Ureter (tissue), 1 donor: Measurements from ENCODE around the gene PGC. TPM values are rescaled to one million over a fixed set of nuclear protein-coding genes. Genes with fewer than 3 reads are reported as not detected.
"Not testable (repeated sequence)": the region's sequence is repeated elsewhere in the genome, so short reads cannot be mapped to it uniquely, and the experiment has no call there.

Source experiments
- DNase-seq: peaks from one replicate; pipeline ENCODE4 v3.0.0-alpha.2; 2020; ENCODE audit warnings: low spot score
- total RNA-seq: library from RNA; stranded (reverse); gene quantifications from one replicate; pipeline ENCODE4 v1.2.4, GENCODE V29; 2023
- donor health status: DM: yes; HTN: yes; CAD: no.

The PGC gene
- total RNA-seq, 1 donor from 2014 or later = not detected

GRCh38 chr6:41775293-41775882 is 28.2 kb upstream of the PGC start:
- DNase-seq = no peak

GRCh38 chr6:41774841-41775240 is 27.6 kb upstream of the PGC start:
- no peak for DNase-seq

- no peak for DNase-seq
Measured at GRCh38 chr6:41771058-41771983, 24.1 kb upstream of the PGC start.

GRCh38 chr6:41770381-41771057 is 23.3 kb upstream of the PGC start:
- DNase-seq = no peak

GRCh38 chr6:41769376-41769775 is 22.2 kb upstream of the PGC start:
- DNase-seq = no peak

GRCh38 chr6:41768545-41769308 is 21.5 kb upstream of the PGC start:
- DNase-seq = peak; percentile 60

- peak; percentile 87 for DNase-seq
Measured at GRCh38 chr6:41767112-41767833, 20.1 kb upstream of the PGC start.

GRCh38 chr6:41766043-41766664 is 19.0 kb upstream of the PGC start:
- DNase-seq = not testable (repeated sequence)

- DNase-seq = no peak
Measured at GRCh38 chr6:41763470-41763869, 16.3 kb upstream of the PGC start.

- no peak for DNase-seq
Measured at GRCh38 chr6:41759905-41760579, 12.8 kb upstream of the PGC start.

GRCh38 chr6:41759106-41759904 is 12.1 kb upstream of the PGC start:
- no peak for DNase-seq

GRCh38 chr6:41758641-41759035 is 11.4 kb upstream of the PGC start:
- no peak for DNase-seq

GRCh38 chr6:41757931-41758640 is 10.9 kb upstream of the PGC start:
- no peak for DNase-seq

GRCh38 chr6:41757271-41757670 is 10.1 kb upstream of the PGC start:
- no peak for DNase-seq

- DNase-seq = no peak
Measured at GRCh38 chr6:41756354-41756753, 9.2 kb upstream of the PGC start.

GRCh38 chr6:41755895-41756294 is 8.7 kb upstream of the PGC start:
- DNase-seq = no peak

GRCh38 chr6:41750374-41750773 is 3.2 kb upstream of the PGC start:
- no peak for DNase-seq

GRCh38 chr6:41748542-41748941 is 1.3 kb upstream of the PGC start:
- DNase-seq = no peak

- DNase-seq = no peak
Measured at GRCh38 chr6:41748102-41748477, 893 bp upstream of the PGC start.
